ENCODE measurements around the gene TET3. TPM values are rescaled to one million over a fixed set of nuclear protein-coding genes. Genes with fewer than 3 reads are reported as not detected.

Gene TET3
- total RNA-seq, 1 donor from 2014 or later, result 22.7 TPM

DNA sequence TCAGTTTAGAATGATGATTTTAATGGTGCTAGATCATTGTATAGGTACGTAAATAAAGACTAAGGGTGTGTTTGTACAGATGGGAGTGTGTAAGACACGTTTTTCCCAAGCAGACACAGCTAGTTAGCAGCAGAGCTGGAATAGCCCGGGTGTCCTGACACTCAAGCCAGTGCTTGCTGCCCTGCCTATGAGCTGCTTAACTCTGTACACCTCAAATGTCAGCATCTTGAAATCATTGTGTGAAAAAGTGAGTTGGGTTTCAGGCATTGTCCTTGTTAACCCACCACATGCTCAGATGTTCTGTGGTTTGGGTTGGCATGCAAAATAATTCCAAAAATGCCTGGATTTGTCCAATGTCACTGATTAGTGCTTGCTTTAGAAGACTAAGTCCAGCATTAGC lies 13.0 kb upstream of the TET3 start:
- intact Hi-C loops (cut with DNase I), result no loop called here
- TF ChIP-seq, protein P1, sequence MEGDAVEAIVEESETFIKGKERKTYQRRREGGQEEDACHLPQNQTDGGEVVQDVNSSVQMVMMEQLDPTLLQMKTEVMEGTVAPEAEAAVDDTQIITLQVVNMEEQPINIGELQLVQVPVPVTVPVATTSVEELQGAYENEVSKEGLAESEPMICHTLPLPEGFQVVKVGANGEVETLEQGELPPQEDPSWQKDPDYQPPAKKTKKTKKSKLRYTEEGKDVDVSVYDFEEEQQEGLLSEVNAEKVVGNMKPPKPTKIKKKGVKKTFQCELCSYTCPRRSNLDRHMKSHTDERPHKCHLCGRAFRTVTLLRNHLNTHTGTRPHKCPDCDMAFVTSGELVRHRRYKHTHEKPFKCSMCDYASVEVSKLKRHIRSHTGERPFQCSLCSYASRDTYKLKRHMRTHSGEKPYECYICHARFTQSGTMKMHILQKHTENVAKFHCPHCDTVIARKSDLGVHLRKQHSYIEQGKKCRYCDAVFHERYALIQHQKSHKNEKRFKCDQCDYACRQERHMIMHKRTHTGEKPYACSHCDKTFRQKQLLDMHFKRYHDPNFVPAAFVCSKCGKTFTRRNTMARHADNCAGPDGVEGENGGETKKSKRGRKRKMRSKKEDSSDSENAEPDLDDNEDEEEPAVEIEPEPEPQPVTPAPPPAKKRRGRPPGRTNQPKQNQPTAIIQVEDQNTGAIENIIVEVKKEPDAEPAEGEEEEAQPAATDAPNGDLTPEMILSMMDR (IDR thresholded peaks at IDR 0.05), result no peak
- H3K27ac ChIP-seq, result no peak overlapping the region

DNA sequence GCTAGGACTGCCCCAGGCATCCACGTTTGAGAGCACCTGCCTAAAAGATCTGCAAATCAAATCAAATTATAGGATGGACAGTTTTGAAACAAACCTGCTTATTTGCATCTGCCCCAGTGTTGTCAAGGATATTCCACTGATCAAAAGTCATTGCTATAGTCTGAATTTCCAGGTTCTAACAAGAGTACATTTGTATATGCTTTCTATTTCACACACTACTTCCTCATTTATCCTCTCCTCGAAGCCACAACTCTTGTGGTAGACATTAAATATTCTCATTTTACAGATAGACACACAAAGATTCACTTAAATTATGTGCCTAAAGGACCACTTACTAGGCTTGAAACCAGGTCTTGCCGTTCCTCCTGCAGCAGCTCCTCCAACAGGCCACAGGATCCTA lies 11.9 kb upstream of the TET3 start:
- intact Hi-C loops (cut with DNase I), result no loop called here
- peaks cover 8 to 15% of the 10 kb centered on the region in 2 donors for H3K4me1 ChIP-seq
- no peaks in the 10 kb centered on the region for H3K36me3 ChIP-seq
- H3K4me3 ChIP-seq, result no peak overlapping the region
- H3K27me3 ChIP-seq, result no peaks in the 10 kb centered on the region
- TF ChIP-seq, protein P1 (IDR thresholded peaks at IDR 0.05), result no peak
- no peak for DNase-seq (ENCODE audit: low spot score in 2 of 2)
- H3K27ac ChIP-seq, result no peak overlapping the region
- H3K9me3 ChIP-seq, result no peaks in the 10 kb centered on the region

More for the DNA sequence above, 13.0 kb upstream of the TET3 start:
- Histone ChIP-seq H3K4me1 (peaks cover 8 to 15% of the 10 kb centered on the region in 2 donors), H3K36me3 (no peaks in the 10 kb centered on the region), H3K9me3 (no peaks in the 10 kb centered on the region), H3K27me3 (no peaks in the 10 kb centered on the region), H3K4me3 (no peak overlapping the region)
- DNase-seq (ENCODE audit: low spot score in 2 of 2), result no peak

GRCh38 chr2:73975731-73976130 lies 9.0 kb upstream of the TET3 start:
- peaks cover 7 to 10% of the 10 kb centered on the region in 2 donors for H3K4me1 ChIP-seq
- no peak overlapping the region for H3K27ac ChIP-seq
- no peaks in the 10 kb centered on the region for H3K27me3 ChIP-seq
- H3K4me3 ChIP-seq, result no peak overlapping the region
- intact Hi-C loops (cut with DNase I), result no loop called here
- H3K9me3 ChIP-seq, result no peaks in the 10 kb centered on the region
- TF ChIP-seq, protein P1 (IDR thresholded peaks at IDR 0.05), result no peak
- no peaks in the 10 kb centered on the region for H3K36me3 ChIP-seq
- DNase-seq (ENCODE audit: low spot score in 2 of 2), result no peak

- intact Hi-C loops (cut with DNase I), result no loop called here
- H3K27ac ChIP-seq, result no peak overlapping the region
These were observed 7.9 kb upstream of the TET3 start for GRCh38 chr2:73976803-73977202.

DNA sequence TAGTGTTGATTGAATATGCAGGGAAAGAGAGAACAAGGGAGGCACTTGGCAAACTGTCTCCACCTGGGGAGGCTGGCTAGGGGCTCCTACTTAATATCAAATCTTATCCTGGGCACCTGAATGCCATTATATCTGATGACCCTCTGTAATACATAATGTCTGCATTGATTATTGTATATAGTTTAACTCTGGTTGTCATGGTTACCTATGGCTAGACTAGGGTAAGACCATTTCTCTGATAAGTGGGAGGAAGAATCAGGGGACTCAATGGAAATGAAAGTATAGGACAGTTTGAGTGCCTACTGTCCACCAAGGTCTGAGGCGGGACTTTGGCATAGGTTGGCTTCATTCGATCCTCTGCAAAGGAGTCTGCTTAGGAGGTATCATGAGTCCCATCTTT lies 7.2 kb upstream of the TET3 start:
- DNase-seq (ENCODE audit: low spot score in 2 of 2), result no peak
- intact Hi-C loops (cut with DNase I), result no loop called here
- Histone ChIP-seq H3K9me3 (no peaks in the 10 kb centered on the region), H3K27ac (no peak overlapping the region), H3K27me3 (no peaks in the 10 kb centered on the region), H3K4me3 (no peak overlapping the region), H3K4me1 (peaks cover 0 to 10% of the 10 kb centered on the region in 2 donors), H3K36me3 (no peaks in the 10 kb centered on the region)
- TF ChIP-seq, protein P1 (IDR thresholded peaks at IDR 0.05), result no peak

More at GRCh38 chr2:73976803-73977202, 7.9 kb upstream of the TET3 start:
- Histone ChIP-seq H3K27me3 (no peaks in the 10 kb centered on the region), H3K4me1 (peaks cover 0 to 7% of the 10 kb centered on the region in 2 donors), H3K36me3 (no peaks in the 10 kb centered on the region), H3K4me3 (no peak overlapping the region), H3K9me3 (no peaks in the 10 kb centered on the region)
- TF ChIP-seq, protein P1 (IDR thresholded peaks at IDR 0.05), result no peak
- DNase-seq (ENCODE audit: low spot score in 2 of 2), result no peak

DNA sequence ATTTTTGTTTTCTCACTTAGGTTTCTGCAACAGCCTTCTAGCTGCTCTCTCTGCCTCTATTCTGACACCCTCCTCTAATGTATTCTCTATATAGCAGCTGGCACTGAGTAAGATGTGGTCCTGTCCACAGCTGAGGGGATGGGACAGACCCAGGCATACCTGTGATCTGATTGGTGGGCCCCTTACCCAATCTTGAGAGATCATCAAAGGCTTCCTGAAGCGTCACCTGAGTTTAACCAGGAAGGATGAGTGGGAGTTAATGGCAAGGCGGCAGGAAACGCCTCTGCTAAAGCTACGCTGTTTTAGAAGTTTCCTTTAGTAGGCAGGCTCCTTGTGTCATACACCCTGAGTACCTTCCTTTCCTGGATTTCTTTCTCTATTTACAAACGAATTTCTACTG lies 5.7 kb upstream of the TET3 start:
- DNase-seq (ENCODE audit: low spot score in 2 of 2), result no peak
- Histone ChIP-seq H3K27ac (no peak overlapping the region), H3K4me3 (no peak overlapping the region), H3K36me3 (no peaks in the 10 kb centered on the region), H3K9me3 (no peaks in the 10 kb centered on the region), H3K27me3 (no peaks in the 10 kb centered on the region), H3K4me1 (peaks cover 3 to 14% of the 10 kb centered on the region in 2 donors)
- TF ChIP-seq, protein P1 (IDR thresholded peaks at IDR 0.05), result no peak
- intact Hi-C loops (cut with DNase I), result no loop called here

All from ascending aorta (tissue), 2 donors.